Measurements from ENCODE around the gene ANO2. TPM values are rescaled to one million over a fixed set of nuclear protein-coding genes. Genes with fewer than 3 reads are reported as not detected.

Gene ANO2
- polyA plus RNA-seq (ENCODE audit: insufficient read length) = 3.9 TPM

DNA sequence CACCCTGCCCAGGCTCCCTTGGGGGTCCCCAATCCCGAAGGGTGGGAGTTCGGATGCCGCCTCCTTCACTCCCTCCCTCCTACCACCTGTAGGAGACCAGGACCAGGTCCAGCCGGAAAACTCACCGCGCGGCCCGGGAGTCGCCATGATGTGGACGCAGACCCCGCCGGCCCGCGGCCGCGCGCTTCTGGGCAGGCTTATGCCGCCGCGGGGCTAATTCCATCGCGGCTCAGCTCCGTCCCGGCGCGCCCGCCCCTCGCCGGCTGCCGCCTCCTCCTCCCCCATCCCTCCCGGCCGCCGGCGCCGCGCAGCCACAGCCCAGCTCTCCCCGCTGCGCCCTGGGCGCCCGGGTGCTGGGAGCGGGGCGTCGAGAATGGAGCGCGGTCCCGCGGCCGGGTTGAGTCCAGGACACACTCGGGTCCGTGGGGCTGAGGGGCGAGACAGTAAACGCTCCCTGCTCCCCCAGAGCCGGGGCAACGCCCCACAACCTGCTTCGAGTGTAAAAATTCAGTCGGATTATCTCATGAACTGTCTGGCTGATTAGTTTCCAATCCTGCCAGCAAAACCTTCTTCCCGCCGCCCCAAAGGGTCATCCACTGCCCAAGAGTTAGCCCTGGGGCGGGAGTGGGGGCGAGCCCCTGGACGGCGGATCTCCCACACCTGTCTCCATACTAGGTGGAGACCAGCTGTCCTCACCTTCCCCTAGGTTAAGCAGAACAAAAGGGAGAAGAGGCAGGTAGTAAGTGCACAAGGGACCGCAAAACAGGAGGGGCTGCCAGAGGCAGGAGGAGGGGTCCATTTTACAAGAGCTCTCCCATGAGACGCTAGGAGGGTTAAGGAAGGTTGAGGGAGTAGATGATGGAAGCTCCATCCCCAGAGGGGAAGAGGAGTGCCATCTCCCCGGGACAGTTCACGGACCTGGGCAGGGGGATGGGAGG is at the start of gene ANO2:
Gene ANO2, minus strand, starts transcription at position 189 of the 938 bp plus-strand sequence. Its CDS starts 42 bp downstream, at position 147.
- DNase-seq = peak; percentile 28

GRCh38 chr12:5989621-5990020 is 44.6 kb upstream of the ANO2 start:
- no peak for DNase-seq

DNA sequence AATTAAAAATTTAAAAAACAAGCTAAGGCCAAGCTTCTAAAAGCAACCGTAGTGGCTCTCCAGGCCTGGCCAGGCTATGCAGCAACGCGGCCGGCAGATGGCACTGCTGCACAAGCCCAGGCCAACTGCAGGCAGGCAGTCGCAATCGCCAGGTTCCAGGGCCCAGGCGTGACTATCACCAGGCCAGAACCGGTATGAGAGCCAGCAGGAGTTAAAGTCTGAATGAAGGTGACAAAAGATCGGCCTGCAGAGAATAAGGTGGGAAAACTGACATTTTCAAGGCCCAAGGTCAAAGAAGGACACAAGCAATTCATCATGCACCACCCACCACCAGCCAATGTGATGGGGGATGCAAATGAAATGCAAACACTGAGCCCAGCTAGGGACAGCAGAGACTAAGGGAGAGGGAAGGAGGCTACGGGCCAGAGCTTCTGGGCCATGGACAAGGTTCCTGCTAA is 43.6 kb upstream of the ANO2 start:
- DNase-seq = peak; percentile 81

GRCh38 chr12:5988088-5988487 is 43.0 kb upstream of the ANO2 start:
- no peak for DNase-seq

GRCh38 chr12:5987573-5987972 is 42.5 kb upstream of the ANO2 start:
- DNase-seq = no peak

DNA sequence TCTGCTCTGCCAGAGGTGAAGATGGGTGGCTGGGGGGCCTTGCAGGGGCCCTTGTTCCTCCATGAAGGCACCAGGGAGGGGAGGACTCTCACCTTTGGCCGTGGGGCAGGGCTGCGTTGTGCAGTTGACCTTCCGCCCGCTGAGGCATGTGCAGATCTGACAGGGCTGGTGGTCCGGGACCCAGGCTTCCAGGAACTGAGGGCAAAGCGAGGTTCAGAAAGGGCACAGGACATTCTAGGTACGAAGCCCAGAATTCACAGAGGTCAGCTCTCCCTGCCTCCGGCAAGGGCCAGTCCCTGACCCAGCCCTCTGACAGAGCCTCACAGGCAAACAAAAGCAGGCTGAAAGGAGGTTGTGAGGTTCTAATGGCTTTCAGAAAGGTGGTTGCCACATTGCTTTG is 40.4 kb upstream of the ANO2 start:
- no peak for DNase-seq

- DNase-seq = no peak
These were observed 39.8 kb upstream of the ANO2 start for GRCh38 chr12:5984873-5985272.

DNA sequence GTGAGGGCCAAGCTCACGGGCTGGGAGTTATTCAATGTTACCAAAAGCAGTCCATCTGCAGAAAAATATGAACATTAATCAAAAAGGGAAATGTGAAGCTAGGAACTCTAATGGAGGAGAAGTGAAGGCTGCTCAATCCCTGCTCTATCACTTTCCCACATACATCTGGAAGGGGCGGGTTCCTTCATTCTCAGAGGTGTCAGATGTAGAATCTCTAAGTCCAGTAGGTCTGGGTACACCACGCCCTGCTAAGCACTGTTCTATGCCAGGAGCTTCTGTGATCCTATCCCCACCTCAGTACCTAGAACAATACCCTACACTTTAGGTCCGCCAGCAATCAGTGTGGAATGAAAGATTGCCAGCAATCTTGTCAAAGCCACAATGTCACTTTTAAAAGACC is 37.0 kb upstream of the ANO2 start:
- DNase-seq = no peak

GRCh38 chr12:5977556-5977955 is 32.5 kb upstream of the ANO2 start:
- no peak for DNase-seq

- DNase-seq = no peak
These were observed 31.7 kb upstream of the ANO2 start for GRCh38 chr12:5976711-5977110.

- no peak for DNase-seq
These were observed 31.1 kb upstream of the ANO2 start for GRCh38 chr12:5976196-5976595.

DNA sequence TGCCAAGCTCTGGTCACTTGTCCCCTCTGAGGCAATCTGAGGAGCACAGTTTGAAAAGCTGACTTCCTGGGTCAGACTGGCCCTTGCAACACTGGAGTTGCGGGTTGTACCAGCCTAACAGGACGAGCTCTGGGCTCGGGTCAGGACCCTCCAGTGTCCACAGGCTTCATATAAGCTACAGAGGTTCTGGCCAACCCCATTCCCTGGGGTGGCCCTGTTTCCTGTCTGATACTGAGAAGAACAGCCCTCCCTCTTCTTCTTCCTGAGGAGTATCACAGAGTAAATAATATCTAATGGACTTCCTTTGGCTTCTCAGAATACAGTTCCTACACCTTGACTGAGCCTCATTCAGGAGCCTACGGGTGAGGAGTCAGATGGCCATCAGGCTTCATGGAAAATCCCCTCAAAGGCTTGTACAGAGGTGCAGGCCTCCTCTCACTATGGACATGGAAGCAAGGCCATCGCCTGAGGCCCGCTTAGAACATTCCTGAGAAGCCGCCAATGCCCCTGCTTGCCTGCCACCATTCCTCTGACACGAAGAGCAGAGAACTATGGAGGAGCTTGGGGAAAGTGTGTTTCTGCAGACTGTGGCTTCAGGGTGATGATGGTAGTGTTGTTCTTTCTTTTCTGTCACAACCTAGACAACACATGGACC is 28.5 kb upstream of the ANO2 start:
- DNase-seq = no peak

GRCh38 chr12:5972387-5972786 is 27.3 kb upstream of the ANO2 start:
- DNase-seq = no peak

DNA sequence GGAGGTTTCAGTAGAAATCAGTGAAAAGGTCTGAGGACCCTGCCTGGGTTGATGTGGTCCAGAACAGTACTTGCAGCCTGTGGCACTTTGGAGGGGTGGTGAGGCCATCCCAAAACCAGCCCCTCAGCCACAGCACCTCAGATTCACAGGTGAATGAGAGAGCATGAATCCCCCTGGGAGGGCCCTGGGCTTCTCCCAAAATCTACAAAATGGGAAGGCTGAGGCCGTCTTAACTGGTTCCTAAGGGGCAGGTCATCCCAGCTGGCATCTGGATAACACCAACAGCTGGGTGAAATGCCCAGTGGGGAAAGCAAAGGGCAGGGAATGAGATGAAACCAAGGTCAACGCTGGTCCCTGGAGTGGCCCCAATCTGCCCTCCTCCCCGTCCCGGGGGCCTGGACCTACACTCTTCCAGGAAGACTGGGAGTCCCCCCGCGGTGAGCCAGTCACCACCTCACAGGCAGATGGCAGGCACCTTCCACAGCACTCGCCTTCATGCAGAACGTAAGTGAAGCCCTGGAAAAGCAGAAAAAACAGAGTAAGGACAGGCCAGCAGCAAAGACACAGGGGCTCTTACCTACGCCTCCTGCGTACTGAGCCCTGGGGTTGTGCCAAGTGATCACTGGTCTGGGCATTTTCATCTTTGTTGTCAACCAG is 26.3 kb upstream of the ANO2 start:
- DNase-seq = no peak

DNA sequence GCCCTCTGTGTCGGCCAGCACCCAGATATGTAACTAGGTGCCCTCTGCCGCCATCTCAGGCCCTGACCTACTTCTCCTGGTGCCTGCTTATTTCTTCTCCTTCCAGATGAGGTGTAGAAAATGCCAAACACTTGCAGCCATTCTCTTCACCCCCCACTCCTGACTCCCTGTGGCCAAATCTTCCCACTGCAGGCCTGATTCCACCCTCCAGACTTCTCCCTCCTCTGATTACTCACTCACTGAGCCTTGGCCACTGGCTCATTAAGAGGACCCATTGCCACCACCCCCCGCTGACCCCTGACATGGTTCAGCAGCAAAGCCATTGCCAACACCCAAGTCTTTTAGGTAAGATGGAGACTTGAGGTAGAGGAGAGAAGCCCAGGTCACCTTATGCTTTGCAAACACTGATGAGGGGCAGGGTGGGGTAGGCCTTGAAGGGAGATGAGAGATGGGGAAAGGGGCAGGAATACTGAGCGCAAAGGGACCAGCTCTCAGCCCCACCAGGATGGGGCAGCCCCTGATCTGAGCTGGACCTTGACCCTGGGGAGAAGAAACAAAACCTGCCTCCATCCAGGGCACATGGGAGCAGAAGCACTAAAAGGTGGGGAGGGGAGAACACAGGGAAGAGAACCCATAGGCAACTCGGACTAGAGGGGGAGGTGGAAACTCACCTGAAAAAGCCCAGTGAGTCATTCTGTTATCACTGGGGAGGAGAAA is 25.1 kb upstream of the ANO2 start:
- DNase-seq = no peak

- DNase-seq = no peak
These were observed 24.3 kb upstream of the ANO2 start for GRCh38 chr12:5969156-5969973.

DNA sequence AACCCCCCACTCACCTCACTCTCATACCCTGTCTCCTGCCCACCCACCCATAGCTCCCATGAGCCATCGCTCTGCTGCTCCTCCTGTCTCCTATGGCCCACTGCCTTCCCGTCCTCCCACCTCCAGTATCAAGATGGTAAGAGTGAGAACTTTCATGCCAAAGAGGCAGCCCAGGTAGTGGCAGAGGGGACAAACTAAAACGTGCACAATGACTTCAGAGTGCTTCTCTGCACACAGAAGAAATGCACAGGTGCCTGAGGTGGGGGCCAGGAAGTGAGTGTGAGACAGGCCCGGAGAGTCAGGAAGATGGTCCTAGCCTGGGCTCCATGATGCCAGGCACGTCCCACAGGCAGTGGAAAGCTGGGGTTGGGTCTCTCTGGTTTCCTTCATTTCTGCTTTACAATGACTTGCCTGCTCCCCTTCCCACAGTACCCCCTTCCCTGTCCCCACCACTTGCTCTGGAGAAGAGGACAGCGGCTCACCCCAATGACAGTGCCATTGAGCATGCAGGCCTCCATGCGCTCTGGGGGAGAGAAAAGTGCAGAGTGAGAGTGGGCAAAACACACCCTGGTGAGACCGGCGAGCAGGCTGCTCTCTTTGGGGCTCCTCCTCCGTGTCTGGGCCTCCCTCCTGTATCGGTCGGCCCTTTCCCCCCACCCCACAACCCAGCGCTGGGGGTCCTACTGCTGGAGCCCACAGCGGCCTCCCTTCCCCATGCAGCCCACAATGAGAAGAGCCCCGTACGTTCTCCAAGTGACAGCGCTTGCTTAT is 22.8 kb upstream of the ANO2 start:
- DNase-seq = no peak

DNA sequence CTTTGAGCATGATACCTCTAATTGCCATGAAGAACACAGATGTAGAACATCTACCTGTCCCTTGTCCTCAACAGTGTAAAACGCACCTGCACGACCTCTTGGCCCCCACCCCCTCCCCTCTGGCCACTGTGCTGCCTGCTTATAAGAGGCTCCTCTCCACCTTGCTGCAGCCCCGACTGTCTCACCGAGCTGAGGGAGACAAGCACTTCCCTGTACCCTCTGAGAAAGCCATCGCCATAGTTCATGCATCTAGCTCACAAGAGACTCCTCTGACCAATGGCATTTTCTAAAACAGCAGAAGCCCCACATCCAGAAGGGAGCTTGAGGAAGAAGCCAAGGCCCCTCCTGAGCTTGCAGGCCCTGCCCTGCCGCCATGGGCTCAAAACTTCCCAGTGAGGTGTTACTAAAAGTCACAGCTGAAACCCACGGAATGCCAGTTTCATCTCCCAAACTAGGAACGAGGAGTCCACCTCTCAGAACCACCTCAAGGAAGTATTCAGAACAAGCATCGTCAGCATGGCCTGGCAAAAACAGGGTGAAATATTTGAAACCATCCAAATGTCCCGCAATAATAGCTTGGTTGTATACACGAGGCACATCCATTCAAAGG is 21.5 kb upstream of the ANO2 start:
- DNase-seq = no peak

- DNase-seq = no peak
These were observed 20.9 kb upstream of the ANO2 start for GRCh38 chr12:5965950-5966383.

All from hindlimb muscle (tissue), 1 donor.